ENCODE results near the gene TECR.
A peak's percentile ranks its signal among the peaks of the same experiment; 100 is the strongest.

Gene TECR

DNA sequence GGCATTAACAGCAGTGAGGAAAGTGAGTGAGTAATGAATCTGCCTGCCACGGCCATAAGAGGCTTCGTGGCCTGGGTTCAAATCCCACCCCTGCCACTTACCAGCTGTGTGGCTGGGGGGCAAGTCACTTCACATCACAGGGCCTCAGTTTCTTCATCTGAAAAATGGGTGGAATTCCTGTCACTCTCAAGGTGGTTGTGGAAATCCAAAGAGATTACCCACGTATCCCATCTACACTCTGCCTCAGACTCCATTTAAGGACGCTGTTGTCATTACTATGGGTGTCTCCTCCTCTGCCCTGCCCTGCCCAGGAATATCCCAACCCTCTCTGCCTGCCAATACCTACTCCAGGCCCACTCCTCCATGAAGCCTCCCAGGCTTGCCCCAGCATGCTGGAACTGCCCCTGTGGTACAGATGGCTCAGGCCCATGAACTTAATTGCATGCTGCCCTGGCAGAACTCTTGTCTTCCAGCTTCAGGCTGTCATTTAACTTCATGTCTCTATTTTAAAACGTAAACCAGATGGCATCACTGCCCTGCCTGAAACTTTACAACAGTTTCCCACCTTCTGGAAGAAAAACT, 36.5 kb upstream of the TECR start:
- peaks cover 12% of the 10 kb centered on the region for H3K36me3 ChIP-seq
- no peak overlapping the region for H3K27ac ChIP-seq
- H3K4me3 ChIP-seq (ENCODE audit: low read depth, low read length), result no peak overlapping the region
- no peaks in the 10 kb centered on the region for H3K9me3 ChIP-seq (ENCODE audit: severe bottlenecking)
- TF ChIP-seq, protein P1, sequence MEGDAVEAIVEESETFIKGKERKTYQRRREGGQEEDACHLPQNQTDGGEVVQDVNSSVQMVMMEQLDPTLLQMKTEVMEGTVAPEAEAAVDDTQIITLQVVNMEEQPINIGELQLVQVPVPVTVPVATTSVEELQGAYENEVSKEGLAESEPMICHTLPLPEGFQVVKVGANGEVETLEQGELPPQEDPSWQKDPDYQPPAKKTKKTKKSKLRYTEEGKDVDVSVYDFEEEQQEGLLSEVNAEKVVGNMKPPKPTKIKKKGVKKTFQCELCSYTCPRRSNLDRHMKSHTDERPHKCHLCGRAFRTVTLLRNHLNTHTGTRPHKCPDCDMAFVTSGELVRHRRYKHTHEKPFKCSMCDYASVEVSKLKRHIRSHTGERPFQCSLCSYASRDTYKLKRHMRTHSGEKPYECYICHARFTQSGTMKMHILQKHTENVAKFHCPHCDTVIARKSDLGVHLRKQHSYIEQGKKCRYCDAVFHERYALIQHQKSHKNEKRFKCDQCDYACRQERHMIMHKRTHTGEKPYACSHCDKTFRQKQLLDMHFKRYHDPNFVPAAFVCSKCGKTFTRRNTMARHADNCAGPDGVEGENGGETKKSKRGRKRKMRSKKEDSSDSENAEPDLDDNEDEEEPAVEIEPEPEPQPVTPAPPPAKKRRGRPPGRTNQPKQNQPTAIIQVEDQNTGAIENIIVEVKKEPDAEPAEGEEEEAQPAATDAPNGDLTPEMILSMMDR (IDR thresholded peaks at IDR 0.05; ENCODE audit: low read depth, low read length), result no peak
- no peak for DNase-seq
- H3K27me3 ChIP-seq (ENCODE audit: insufficient read depth, low read depth, severe bottlenecking), result no peaks in the 10 kb centered on the region

GRCh38 chr19:14494411-14494810, 35.0 kb upstream of the TECR start:
- TF ChIP-seq, protein P1 (IDR thresholded peaks at IDR 0.05; ENCODE audit: low read depth, low read length), result no peak
- Histone ChIP-seq H3K4me3 (ENCODE audit: low read depth, low read length) (no peak overlapping the region), H3K9me3 (ENCODE audit: severe bottlenecking) (no peaks in the 10 kb centered on the region), H3K36me3 (peaks cover 12% of the 10 kb centered on the region), H3K27ac (no peak overlapping the region), H3K27me3 (ENCODE audit: insufficient read depth, low read depth, severe bottlenecking) (no peaks in the 10 kb centered on the region)
- no peak for DNase-seq

DNA sequence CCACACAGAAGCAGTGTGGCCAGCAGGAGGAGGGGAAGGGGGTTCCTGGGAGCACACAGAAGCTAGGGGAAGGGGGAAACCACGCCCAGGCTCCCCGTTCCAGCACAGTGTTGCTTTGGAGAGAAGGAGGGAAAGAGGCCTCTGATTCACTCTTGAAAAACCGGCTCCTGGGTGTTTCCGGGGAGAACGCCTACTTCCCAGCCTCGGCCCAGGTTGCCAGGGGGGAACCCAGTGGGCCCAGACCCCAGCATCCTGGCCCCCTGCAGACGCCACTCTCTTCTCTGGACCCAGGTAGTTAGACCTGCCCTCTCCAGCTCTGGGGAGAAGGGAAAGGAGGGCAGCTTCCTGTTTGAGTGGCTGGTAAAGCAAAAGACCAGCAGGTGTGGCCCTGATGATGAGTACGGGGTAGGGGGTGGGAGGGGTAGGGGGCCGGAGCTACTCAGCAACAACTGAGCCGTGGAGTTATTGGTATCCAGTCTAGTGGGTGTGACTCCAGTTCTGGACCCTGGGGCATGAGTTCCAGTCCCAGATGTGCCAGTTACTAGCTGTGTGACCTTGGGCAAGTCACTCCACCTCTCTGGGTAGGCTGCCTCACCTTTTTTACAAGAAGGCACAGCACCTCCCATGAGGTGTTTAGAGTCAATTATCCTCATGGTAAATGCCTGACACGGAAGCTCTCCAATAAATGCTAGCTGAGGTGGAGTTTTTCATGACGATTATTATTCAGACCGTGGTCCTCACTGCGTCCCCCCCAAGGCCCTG, 34.3 kb upstream of the TECR start:
- TF ChIP-seq, protein P1 (IDR thresholded peaks at IDR 0.05; ENCODE audit: low read depth, low read length), result no peak
- Histone ChIP-seq H3K27ac (no peak overlapping the region), H3K36me3 (peaks cover 12% of the 10 kb centered on the region), H3K4me3 (ENCODE audit: low read depth, low read length) (peak overlapping the region; percentile 69), H3K9me3 (ENCODE audit: severe bottlenecking) (no peaks in the 10 kb centered on the region), H3K27me3 (ENCODE audit: insufficient read depth, low read depth, severe bottlenecking) (no peaks in the 10 kb centered on the region)
- DNase-seq, result no peak

DNA sequence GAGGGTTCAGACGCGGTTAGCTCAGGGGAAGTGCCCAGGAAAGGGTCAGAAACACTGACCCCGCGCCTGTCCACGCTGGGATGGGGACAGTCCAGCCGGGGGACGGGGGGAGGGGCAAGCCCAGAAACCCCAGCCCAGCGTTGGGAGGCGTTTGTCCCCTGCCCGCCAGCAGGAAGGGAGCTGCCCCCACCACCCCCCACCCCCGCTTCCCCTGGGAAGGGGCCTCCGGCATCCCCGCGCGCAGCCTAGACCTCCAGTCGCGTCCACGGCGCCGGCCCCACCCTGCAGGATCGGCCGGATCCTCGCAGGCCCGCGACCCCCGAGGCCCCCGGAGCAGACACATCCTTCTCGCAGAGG, 33.7 kb upstream of the TECR start:
- Histone ChIP-seq H3K36me3 (peaks cover 8% of the 10 kb centered on the region), H3K27ac (peak overlapping the region; percentile 51; the same call in 1 of the 2 replicates), H3K4me3 (ENCODE audit: low read depth, low read length) (peak overlapping the region; percentile 69), H3K9me3 (ENCODE audit: severe bottlenecking) (no peaks in the 10 kb centered on the region), H3K27me3 (ENCODE audit: insufficient read depth, low read depth, severe bottlenecking) (no peaks in the 10 kb centered on the region)
- TF ChIP-seq, protein P1 (IDR thresholded peaks at IDR 0.05; ENCODE audit: low read depth, low read length), result no peak
- peak; percentile 26 for DNase-seq

DNA sequence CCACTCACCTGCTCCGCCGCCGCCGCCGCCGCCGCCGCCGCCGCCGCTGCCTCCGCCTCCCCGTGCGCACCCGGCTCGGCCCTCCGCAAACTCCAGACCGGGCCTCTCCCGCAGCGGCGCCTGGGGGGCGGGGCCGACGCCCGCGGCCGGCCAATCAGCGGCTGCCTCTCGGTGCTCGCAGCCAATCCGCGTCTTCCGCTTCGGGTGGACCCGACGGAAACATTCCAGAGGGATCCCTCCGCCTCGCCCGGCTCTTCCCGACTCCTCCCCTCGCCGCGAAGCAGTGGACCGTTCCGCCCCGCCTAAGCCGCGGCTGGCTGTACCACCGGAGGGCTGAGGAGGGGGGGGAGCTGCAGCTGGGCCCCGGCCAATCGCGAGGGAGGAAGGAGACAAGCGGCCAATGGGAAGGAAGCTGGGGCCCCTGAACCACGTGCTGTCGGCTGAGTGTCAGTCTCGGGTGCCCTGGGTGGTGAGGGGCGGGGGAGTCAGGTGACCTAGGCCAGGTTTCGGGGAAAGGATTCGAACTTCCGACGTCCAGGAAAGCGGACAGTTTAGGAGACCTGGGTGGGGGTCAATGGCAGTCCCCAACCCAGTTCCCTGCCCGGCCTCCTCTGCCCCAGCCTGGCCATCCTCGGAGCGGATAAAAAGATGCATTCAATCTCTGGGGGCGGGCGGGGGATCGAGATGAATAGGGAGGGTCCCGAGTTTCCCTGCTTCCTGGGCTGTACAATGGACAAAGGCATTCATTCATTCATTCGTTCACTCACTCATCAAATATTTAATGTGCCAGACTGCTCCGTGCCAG, 33.2 kb upstream of the TECR start, which contains the start of gene GIPC1:
GIPC1 (minus strand) TSS at position 99 of the 805 bp plus-strand sequence. CDS start 13,151 bp downstream, outside the sequence.
- TF ChIP-seq, protein P1 (IDR thresholded peaks at IDR 0.05; ENCODE audit: low read depth, low read length), result no peak
- no peaks in the 10 kb centered on the region for H3K9me3 ChIP-seq (ENCODE audit: severe bottlenecking)
- H3K36me3 ChIP-seq, result peaks cover 8% of the 10 kb centered on the region
- H3K4me3 ChIP-seq (ENCODE audit: low read depth, low read length), result peak within 1 kb of the TSS; percentile 69
- no peaks in the 10 kb centered on the region for H3K27me3 ChIP-seq (ENCODE audit: insufficient read depth, low read depth, severe bottlenecking)
- peak; percentile 99 for DNase-seq
- H3K27ac ChIP-seq, result peak within 1 kb of the TSS; percentile 51
